ENCODE measurements around the gene DMD.

DNA sequence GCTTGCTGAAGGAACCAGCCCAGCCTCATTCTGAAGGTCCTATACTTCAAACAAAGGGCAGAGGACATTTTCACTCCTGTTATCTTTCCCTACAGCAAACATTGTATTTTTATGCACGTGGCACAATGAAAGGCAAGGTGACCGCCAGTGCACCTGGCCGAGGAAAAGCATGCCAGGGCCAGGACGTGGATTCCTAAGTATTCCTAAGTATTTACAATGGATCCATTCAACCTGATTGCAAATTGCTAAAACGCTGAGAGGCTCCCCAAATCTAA, 2011.6 kb downstream of the DMD start:
- TF ChIP-seq CTCF (IDR thresholded peaks at IDR 0.05; ENCODE audit: poor library complexity, severe bottlenecking) (no peak), TAF1 (IDR thresholded peaks at IDR 0.05; ENCODE audit: low read depth) (no peak), MXI1 (conservative IDR thresholded peaks at IDR 0.05; ENCODE audit: poor library complexity, severe bottlenecking) (no peak), REST (IDR thresholded peaks at IDR 0.05; ENCODE audit: borderline replicate concordance) (no peak), EP300 (conservative IDR thresholded peaks at IDR 0.05; ENCODE audit: poor library complexity, severe bottlenecking) (no peak), EZH2 (IDR thresholded peaks at IDR 0.05; ENCODE audit: borderline replicate concordance, insufficient read depth, low read length, poor library complexity, severe bottlenecking) (no peak)
